Fibroblast of lung (primary cell): Measurements from ENCODE around the gene SIK3. TPM values are rescaled to one million over a fixed set of nuclear protein-coding genes. Genes with fewer than 3 reads are reported as not detected.

Source experiments
- DNase-seq, 2 donors: peaks; one replicate each; pipeline versions ENCODE4 v3.0.0 to v3.0.0-alpha.2; 2010; ENCODE audit warnings: low read depth in 2 of 2
- H2AFZ ChIP-seq: 2 replicates; pipeline ENCODE4 v1.5.1; 2012; ENCODE audit warnings: low read length, control low read depth, inconsistent platforms
- H3K27ac ChIP-seq: 2 replicates; pipeline ENCODE4 v1.5.1; 2011; ENCODE audit warnings: low read length, control low read depth; ENCODE audit not compliant: insufficient read depth
- H3K27me3 ChIP-seq: 2 replicates; pipeline ENCODE4 v1.5.1; 2011; ENCODE audit warnings: mild to moderate bottlenecking, low read length; ENCODE audit not compliant: control insufficient read depth, insufficient read depth
- H3K36me3 ChIP-seq: 2 replicates; pipeline ENCODE4 v1.5.1; 2011; ENCODE audit warnings: low read length; ENCODE audit not compliant: control insufficient read depth, insufficient read depth
- H3K4me1 ChIP-seq: 2 replicates; pipeline ENCODE4 v1.5.1; 2011; ENCODE audit warnings: low read length; ENCODE audit not compliant: control insufficient read depth, insufficient read depth; ENCODE audit errors: extremely low read depth
- H3K4me2 ChIP-seq: 2 replicates; pipeline ENCODE4 v1.5.1; 2011; ENCODE audit warnings: low read length, control low read depth; ENCODE audit not compliant: insufficient read depth; ENCODE audit errors: extremely low read depth
- H3K4me3 ChIP-seq, 4 experiments: fragments of 200-600 bp in 1 of 4; sonication (generic) in 1 of 4; replicated peaks in 1 of 4; 2 replicates each; pipeline ENCODE4 v1.5.1; 2011 to 2016; ENCODE audit warnings: low read length in 4 of 4, low read depth in 3 of 4, mild to moderate bottlenecking in 3 of 4, control low read depth in 2 of 4, inconsistent platforms in 1 of 4, mixed read lengths in 1 of 4; ENCODE audit not compliant: insufficient read depth in 1 of 4; ENCODE audit errors: control extremely low read depth in 1 of 4
- H3K79me2 ChIP-seq: 2 replicates; pipeline ENCODE4 v1.5.1; 2012; ENCODE audit warnings: mild to moderate bottlenecking, low read length, inconsistent platforms; ENCODE audit not compliant: control insufficient read depth, insufficient read depth
- H3K9ac ChIP-seq: 2 replicates; pipeline ENCODE4 v1.5.1; 2011; ENCODE audit warnings: mild to moderate bottlenecking, low read length, control low read depth; ENCODE audit not compliant: insufficient read depth
- H3K9me3 ChIP-seq: 2 replicates; pipeline ENCODE4 v1.5.1; 2012; ENCODE audit warnings: low read depth, low read length; ENCODE audit not compliant: control insufficient read depth, insufficient read depth
- H4K20me1 ChIP-seq: 2 replicates; pipeline ENCODE4 v1.5.1; 2011; ENCODE audit warnings: low read length; ENCODE audit not compliant: control insufficient read depth, insufficient read depth; ENCODE audit errors: extremely low read depth
- EZH2 ChIP-seq: IDR thresholded peaks from 2 replicates; pipeline ENCODE4 v1.5.1; 2012; ENCODE audit warnings: low read length, control low read depth, mild to moderate bottlenecking; ENCODE audit errors: missing control alignments
- polyA plus RNA-seq, 2 donors: library from polyadenylated mRNA; depleted of rRNA in 1 of 2; stranded (reverse) in 1 of 2; unstranded in 1 of 2; fragments of >200 nt; gene quantifications; 2 replicates each; pipeline ENCODE4 v1.2.1, GENCODE V29; 2011 to 2012; ENCODE audit warnings: missing spikeins in 1 of 2
- total RNA-seq: library from RNA; depleted of rRNA; stranded (reverse); fragments of >200 nt; gene quantifications from 2 replicates; pipeline ENCODE4 v1.2.1, GENCODE V29; 2014
- TF ChIP-seq, protein P1 (sequence below), 2 donors: IDR thresholded peaks in 1 of 2; conservative IDR thresholded peaks in 1 of 2; 1 replicate in 1 of 2; 2 replicates in 1 of 2; pipeline ENCODE4 v1.5.1; 2011 to 2012; ENCODE audit warnings: low read length in 2 of 2, control low read depth in 1 of 2, inconsistent platforms in 1 of 2, low read depth in 1 of 2, mild to moderate bottlenecking in 1 of 2

Gene SIK3
- total and polyA plus RNA-seq, 2 donors (not counting 1 experiment from before 2014, with no cell fraction given): 7.1 to 22.8 TPM

DNA sequence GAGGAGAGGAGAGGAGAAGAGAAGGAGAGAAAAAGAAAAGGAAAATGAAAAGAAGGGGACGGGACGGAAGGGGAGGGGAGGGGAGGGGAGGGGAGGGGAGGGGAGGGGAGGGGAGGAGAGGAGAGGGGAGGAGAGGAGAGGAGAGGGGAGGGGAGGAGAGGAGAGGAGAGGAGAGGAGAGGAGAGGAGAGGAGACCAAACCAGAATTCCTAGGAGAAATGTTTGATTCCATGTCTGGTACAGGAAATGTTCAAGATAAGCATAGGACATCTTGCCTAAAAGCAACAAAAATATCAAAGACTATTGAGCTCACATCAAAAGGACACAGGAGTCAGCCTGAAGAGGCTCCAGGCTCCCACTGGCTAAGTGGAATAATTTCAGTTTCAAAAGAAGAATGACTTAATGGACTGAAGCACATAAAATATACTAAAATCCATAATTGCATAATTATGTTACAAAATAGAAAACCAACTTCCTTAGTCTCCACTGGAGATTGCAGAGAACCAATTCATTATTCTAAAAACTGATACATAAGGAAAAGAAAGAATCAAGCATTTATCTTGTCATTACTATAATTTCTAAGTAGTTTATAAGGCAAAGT lies 159.7 kb downstream of the SIK3 start:
- Histone ChIP-seq H3K4me3 (no peak overlapping the region), H3K79me2 (no peaks in the 10 kb centered on the region), H3K27me3 (no peaks in the 10 kb centered on the region), H3K9me3 (no peaks in the 10 kb centered on the region), H2AFZ (no peak overlapping the region), H4K20me1 (no peaks in the 10 kb centered on the region), H3K36me3 (no peaks in the 10 kb centered on the region), H3K4me2 (no peak overlapping the region), H3K4me1 (no peaks in the 10 kb centered on the region), H3K27ac (no peak overlapping the region), H3K9ac (no peak overlapping the region)
- DNase-seq: no peak
- TF ChIP-seq EZH2: no peak
- TF ChIP-seq, protein P1, sequence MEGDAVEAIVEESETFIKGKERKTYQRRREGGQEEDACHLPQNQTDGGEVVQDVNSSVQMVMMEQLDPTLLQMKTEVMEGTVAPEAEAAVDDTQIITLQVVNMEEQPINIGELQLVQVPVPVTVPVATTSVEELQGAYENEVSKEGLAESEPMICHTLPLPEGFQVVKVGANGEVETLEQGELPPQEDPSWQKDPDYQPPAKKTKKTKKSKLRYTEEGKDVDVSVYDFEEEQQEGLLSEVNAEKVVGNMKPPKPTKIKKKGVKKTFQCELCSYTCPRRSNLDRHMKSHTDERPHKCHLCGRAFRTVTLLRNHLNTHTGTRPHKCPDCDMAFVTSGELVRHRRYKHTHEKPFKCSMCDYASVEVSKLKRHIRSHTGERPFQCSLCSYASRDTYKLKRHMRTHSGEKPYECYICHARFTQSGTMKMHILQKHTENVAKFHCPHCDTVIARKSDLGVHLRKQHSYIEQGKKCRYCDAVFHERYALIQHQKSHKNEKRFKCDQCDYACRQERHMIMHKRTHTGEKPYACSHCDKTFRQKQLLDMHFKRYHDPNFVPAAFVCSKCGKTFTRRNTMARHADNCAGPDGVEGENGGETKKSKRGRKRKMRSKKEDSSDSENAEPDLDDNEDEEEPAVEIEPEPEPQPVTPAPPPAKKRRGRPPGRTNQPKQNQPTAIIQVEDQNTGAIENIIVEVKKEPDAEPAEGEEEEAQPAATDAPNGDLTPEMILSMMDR (conservative IDR thresholded peaks at IDR 0.05 in 1 of 2, IDR thresholded peaks at IDR 0.05 in 1 of 2; ENCODE audit: low read depth in 1 of 2, low read length in 2 of 2): no peak

GRCh38 chr11:116936754-116937446 lies 161.3 kb downstream of the SIK3 start:
- Histone ChIP-seq H3K27me3 (no peaks in the 10 kb centered on the region), H3K9me3 (no peaks in the 10 kb centered on the region), H3K79me2 (no peaks in the 10 kb centered on the region), H3K4me2 (no peak overlapping the region), H3K36me3 (no peaks in the 10 kb centered on the region), H3K4me3 (no peak overlapping the region), H3K27ac (no peak overlapping the region), H4K20me1 (no peaks in the 10 kb centered on the region), H2AFZ (no peak overlapping the region), H3K9ac (no peak overlapping the region), H3K4me1 (no peaks in the 10 kb centered on the region)
- DNase-seq: no peak
- TF ChIP-seq, protein P1 (conservative IDR thresholded peaks at IDR 0.05 in 1 of 2, IDR thresholded peaks at IDR 0.05 in 1 of 2; ENCODE audit: low read depth in 1 of 2, low read length in 2 of 2): no peak
- no peak for TF ChIP-seq EZH2

- H3K9me3 ChIP-seq: no peaks in the 10 kb centered on the region
- DNase-seq: no peak
- no peaks in the 10 kb centered on the region for H3K36me3 ChIP-seq
- no peak overlapping the region for H3K27ac ChIP-seq
- no peak overlapping the region for H2AFZ ChIP-seq
- H3K79me2 ChIP-seq: no peaks in the 10 kb centered on the region
- TF ChIP-seq, protein P1 (conservative IDR thresholded peaks at IDR 0.05 in 1 of 2, IDR thresholded peaks at IDR 0.05 in 1 of 2; ENCODE audit: low read depth in 1 of 2, low read length in 2 of 2): no peak
- no peak for TF ChIP-seq EZH2
- H3K27me3 ChIP-seq: no peaks in the 10 kb centered on the region
- no peaks in the 10 kb centered on the region for H4K20me1 ChIP-seq
- no peak overlapping the region for H3K9ac ChIP-seq
- no peak overlapping the region for H3K4me3 ChIP-seq
- H3K4me1 ChIP-seq: peaks cover 2% of the 10 kb centered on the region
- no peak overlapping the region for H3K4me2 ChIP-seq
These were observed 162.7 kb downstream of the SIK3 start for GRCh38 chr11:116935514-116935913.
